NCI-H128 (cell line): ENCODE results near the gene CCDC159.
"Not testable (repeated sequence)": the region's sequence is repeated elsewhere in the genome, so short reads cannot be mapped to it uniquely, and the experiment has no call there.

Source experiments
- DNase-seq: peaks from one replicate; lab custom pipeline; 2025; ENCODE audit not compliant: unreplicated experiment; lab: John Stamatoyannopoulos, UW

CCDC159 gene

GRCh38 chr19:11338121-11338520 lies 8.2 kb upstream of the CCDC159 start:
- DNase-seq = no peak

DNA sequence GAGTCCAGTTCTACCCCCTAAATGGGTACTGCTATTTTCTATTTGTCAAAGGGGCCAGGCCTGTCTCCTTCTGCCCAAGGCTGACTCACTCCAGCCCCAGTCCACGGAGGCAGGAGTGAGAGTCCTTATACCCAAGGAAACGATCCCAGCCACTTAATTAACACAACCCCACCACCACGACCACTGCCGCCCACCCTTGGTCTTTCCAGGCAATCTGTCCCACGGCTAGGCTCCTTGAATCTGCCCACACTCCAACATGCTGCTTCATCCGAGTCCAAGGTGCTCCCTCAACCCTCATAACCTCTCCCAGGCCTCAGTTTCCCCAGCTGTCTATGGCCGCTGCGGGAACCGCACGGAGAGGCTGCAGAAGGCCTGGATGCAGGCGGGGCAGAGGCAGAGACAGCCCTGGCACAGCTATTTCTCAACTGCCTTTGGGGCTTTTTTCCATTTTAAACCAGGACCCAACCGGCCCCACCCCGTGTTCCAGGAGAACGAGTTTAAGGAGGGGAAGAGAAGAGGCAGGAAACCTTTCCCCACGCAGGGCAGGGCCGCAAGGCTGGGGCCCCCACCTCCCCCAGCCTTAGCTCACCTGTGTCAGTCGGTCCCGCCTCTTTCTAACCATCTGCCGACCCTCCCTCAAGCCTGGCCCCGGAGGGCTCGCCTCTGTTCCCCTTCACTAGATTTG lies 7.6 kb upstream of the CCDC159 start:
- no peak for DNase-seq

- DNase-seq = peak; percentile 70
Measured at GRCh38 chr19:11339254-11340098, 6.8 kb upstream of the CCDC159 start, which contains the start of gene RAB3D. Gene RAB3D (minus strand): TSS chr19:11339657. CDS start chr19:11337399, 2,258 bp downstream.

- DNase-seq = not testable (repeated sequence)
Measured at GRCh38 chr19:11340099-11340467, 6.2 kb upstream of the CCDC159 start.

DNA sequence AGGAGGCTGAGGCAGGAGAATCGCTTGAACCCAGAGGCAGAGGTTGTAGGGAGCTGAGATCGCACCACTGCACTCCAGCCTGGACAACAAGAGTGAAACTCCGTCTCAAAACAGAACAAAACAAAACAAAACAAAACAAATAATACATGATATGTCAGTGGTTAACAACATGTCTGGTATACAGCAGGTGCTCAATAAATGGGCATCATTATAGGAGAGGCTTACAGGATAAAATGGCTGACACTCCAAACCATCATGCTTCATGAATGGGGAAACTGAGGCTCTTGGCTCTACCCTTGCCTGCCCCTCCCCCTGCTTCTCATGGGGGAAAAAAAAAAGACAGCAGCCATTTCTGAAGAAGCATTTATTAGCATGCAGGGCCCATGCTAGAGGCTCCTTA lies 3.9 kb upstream of the CCDC159 start:
- DNase-seq = no peak

GRCh38 chr19:11345122-11345803 lies 1.1 kb upstream of the CCDC159 start:
- DNase-seq = no peak

DNA sequence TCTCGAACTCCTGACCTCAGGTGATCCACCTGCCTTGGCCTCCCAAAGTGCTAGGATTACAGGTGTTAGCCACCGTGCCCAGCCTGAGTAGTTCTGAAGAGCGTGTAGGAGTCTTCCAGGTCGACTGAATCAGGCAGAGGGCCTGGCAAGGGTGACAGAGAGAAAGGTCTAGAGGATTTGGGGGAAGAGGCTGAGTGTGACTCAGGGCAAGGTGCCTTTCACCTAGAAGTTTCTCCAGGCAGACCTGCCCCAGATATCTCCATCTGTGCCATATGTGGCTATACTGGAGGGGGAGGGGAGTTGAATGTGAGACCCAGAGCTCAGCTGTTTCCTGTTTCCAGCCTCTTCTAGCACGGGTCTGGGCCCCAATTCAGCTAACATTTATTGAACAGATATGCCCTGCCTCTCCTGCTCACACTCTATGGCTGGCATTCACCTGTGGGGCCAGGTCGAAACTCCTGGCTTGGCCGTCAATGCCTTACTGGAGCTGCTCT lies 1.3 kb downstream of the CCDC159 start:
- no peak for DNase-seq

GRCh38 chr19:11349171-11349570 lies 2.9 kb downstream of the CCDC159 start:
- DNase-seq = no peak

GRCh38 chr19:11354102-11354501 lies 7.8 kb downstream of the CCDC159 start:
- not testable (repeated sequence) for DNase-seq

- DNase-seq = peak; percentile 76
Measured at GRCh38 chr19:11355160-11356073, 9.1 kb downstream of the CCDC159 start, which contains the start of gene PLPPR2. Gene PLPPR2 (plus strand): TSS chr19:11355432. CDS start chr19:11357674, 2,242 bp downstream.

- no peak for DNase-seq
Measured at GRCh38 chr19:11356074-11356397, 9.7 kb downstream of the CCDC159 start.

- no peak for DNase-seq
Measured at GRCh38 chr19:11356676-11357550, 10.6 kb downstream of the CCDC159 start.

GRCh38 chr19:11359421-11359820 lies 13.1 kb downstream of the CCDC159 start:
- DNase-seq = no peak

DNA sequence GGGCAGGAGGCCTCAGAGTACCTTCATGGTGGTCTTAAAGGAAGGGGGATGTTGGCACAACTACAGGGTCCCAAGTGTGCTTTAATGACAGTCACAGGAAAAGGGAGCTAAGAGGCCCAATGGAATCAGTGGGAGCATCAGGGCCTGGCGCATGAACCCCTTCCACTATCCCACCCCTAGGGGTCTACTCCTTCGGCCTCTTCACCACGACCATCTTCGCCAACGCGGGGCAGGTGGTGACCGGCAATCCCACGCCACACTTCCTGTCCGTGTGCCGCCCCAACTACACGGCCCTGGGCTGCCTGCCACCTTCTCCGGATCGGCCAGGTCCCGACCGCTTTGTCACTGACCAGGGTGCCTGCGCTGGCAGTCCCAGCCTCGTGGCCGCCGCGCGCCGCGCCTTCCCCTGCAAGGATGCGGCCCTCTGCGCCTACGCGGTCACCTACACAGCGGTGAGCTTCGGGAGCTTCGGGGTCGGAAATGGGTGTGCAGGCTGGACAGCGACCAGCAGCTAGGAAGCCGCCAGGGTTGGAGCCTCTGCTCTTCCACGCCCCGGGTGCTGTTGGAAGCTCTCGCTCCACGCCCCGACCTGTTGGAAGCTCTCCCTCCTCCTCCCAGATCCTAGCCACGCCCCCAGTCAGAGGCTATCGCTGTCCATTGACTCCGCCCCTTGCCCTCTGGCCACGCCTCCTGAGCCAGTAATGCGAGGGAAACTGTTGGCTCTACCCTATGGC lies 14.9 kb downstream of the CCDC159 start:
- DNase-seq = no peak

DNA sequence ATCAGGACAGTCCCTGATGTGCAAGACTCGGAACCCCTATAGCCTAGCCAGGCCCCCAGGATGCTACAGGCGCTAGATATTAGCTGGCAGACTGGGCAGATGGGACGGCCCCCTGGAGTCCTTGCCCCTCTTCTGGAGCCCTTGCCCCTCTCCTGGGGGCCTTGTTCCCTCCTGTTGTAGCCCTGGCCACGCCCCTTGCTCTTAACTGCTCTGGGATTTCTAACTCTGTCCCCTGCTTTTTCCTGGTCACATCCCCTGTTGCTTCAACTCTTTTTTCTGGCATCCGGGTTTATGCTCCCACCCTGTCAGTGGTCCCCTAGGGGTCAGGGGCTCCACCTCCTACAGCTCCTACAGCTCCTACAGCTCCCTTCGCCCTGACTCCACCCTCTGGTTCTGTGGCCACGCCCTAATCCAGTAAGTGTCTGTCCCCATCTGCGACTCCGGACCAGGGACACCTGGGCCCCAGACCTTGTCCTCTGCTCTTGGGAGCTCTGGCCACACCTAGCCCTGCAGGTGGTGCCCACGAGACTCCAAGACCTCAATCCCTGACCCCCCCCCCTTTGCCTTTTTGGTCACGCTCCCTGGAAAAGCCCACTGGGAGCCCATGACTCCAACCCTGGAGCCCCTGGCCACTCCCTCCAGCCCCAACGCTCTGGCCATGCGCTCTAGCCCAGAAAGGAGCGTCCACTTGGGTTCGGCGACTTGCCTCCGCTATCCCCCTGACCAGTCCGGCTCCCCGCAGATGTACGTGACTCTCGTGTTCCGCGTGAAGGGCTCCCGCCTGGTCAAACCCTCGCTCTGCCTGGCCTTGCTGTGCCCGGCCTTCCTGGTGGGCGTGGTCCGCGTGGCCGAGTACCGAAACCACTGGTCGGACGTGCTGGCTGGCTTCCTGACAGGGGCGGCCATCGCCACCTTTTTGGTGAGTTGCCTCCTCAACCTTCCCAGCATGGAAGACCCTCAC lies 15.7 kb downstream of the CCDC159 start:
- DNase-seq = no peak

GRCh38 chr19:11363881-11364280 lies 17.6 kb downstream of the CCDC159 start:
- DNase-seq = no peak

- no peak for DNase-seq
Measured at GRCh38 chr19:11364296-11364904, 18.1 kb downstream of the CCDC159 start.
